GM12891 (cell line): ENCODE measurements around the gene KATNBL1.

ENCODE experiments used
- DNase-seq: peaks from one replicate; pipeline ENCODE4 v3.0.0; 2011; ENCODE audit warnings: low spot score; ENCODE audit not compliant: insufficient read length
- FAIRE-seq: peaks from 2 replicates; lab custom pipeline; 2011; peaks lifted over from hg19 to GRCh38; lab: Jason Lieb, UNC
- PAX5 ChIP-seq: IDR thresholded peaks from 2 replicates; pipeline ENCODE4 v1.6.1; 2011; ENCODE audit warnings: low read length, moderate library complexity, mild to moderate bottlenecking; ENCODE audit not compliant: insufficient read depth, severe bottlenecking
- POLR2A ChIP-seq: IDR thresholded peaks from 2 replicates; pipeline ENCODE4 v1.6.1; 2011; ENCODE audit warnings: low read depth, low read length, control low read depth
- POLR2AphosphoS5 ChIP-seq: IDR thresholded peaks from 2 replicates; pipeline ENCODE4 v1.6.1; 2011; ENCODE audit warnings: low read depth, low read length, control low read depth
- POU2F2 ChIP-seq: IDR thresholded peaks from 2 replicates; pipeline ENCODE4 v1.6.1; 2011; ENCODE audit warnings: low read depth, mild to moderate bottlenecking, control low read depth, low read length, moderate library complexity
- SPI1 ChIP-seq: IDR thresholded peaks from 2 replicates; pipeline ENCODE4 v1.6.1; 2011; ENCODE audit warnings: low read depth, low read length, control low read depth
- TAF1 ChIP-seq: IDR thresholded peaks from 2 replicates; pipeline ENCODE4 v1.6.1; 2011; ENCODE audit warnings: low read depth, low read length, control low read depth

Gene KATNBL1

GRCh38 chr15:34119291-34119690 lies 90.6 kb downstream of the KATNBL1 start:
- no peak for DNase-seq
- TF ChIP-seq TAF1 = no peak
- TF ChIP-seq POU2F2 = no peak
- TF ChIP-seq POLR2A = no peak
- TF ChIP-seq PAX5 = no peak
- no peak for TF ChIP-seq SPI1
- TF ChIP-seq POLR2AphosphoS5 = no peak
- no peak for FAIRE-seq

- FAIRE-seq (no peak), DNase-seq (no peak)
- TF ChIP-seq SPI1 (no peak), POLR2AphosphoS5 (no peak), PAX5 (no peak), POLR2A (no peak), TAF1 (no peak), POU2F2 (no peak)
Measured at GRCh38 chr15:34116620-34117019, 93.3 kb downstream of the KATNBL1 start.

- DNase-seq (no peak), FAIRE-seq (no peak)
- TF ChIP-seq PAX5 = no peak
- TF ChIP-seq TAF1 = no peak
- TF ChIP-seq POU2F2 = no peak
- TF ChIP-seq POLR2AphosphoS5 = no peak
- no peak for TF ChIP-seq SPI1
- TF ChIP-seq POLR2A = no peak
Measured at GRCh38 chr15:34114739-34115138, 95.2 kb downstream of the KATNBL1 start.

- no peak for FAIRE-seq
- no peak for TF ChIP-seq POU2F2
- TF ChIP-seq POLR2AphosphoS5 = no peak
- no peak for TF ChIP-seq SPI1
- no peak for TF ChIP-seq POLR2A
- TF ChIP-seq TAF1 = no peak
- TF ChIP-seq PAX5 = no peak
- no peak for DNase-seq
Measured at GRCh38 chr15:34114215-34114614, 95.7 kb downstream of the KATNBL1 start.

GRCh38 chr15:34111488-34111887 lies 98.4 kb downstream of the KATNBL1 start:
- TF ChIP-seq POLR2A = no peak
- no peak for TF ChIP-seq PAX5
- no peak for TF ChIP-seq POLR2AphosphoS5
- no peak for TF ChIP-seq POU2F2
- TF ChIP-seq SPI1 = no peak
- no peak for TF ChIP-seq TAF1
- FAIRE-seq = no peak
- DNase-seq = no peak

- DNase-seq (peak; percentile 7), FAIRE-seq (peak; percentile 64)
- TF ChIP-seq POU2F2 (no peak), POLR2AphosphoS5 (no peak), SPI1 (no peak), PAX5 (no peak), TAF1 (no peak), POLR2A (no peak)
Measured at GRCh38 chr15:34109797-34110663, 99.9 kb downstream of the KATNBL1 start.

- no peak for FAIRE-seq
- DNase-seq = no peak
- TF ChIP-seq TAF1 (no peak), PAX5 (no peak), POLR2AphosphoS5 (no peak), POU2F2 (no peak), POLR2A (no peak), SPI1 (no peak)
Measured at GRCh38 chr15:34107315-34107714, 102.6 kb downstream of the KATNBL1 start.

- TF ChIP-seq TAF1 = no peak
- TF ChIP-seq PAX5 = no peak
- no peak for TF ChIP-seq POU2F2
- no peak for TF ChIP-seq POLR2A
- no peak for TF ChIP-seq SPI1
- TF ChIP-seq POLR2AphosphoS5 = no peak
- DNase-seq (no peak), FAIRE-seq (no peak)
Measured at GRCh38 chr15:34106423-34106822, 103.5 kb downstream of the KATNBL1 start.

GRCh38 chr15:34102175-34102925 lies 107.5 kb downstream of the KATNBL1 start:
- no peak for DNase-seq
- FAIRE-seq = no peak
- TF ChIP-seq TAF1 (no peak), POLR2AphosphoS5 (no peak), POU2F2 (no peak), POLR2A (no peak), SPI1 (no peak), PAX5 (no peak)
